GM19468 (cell line): ENCODE results near the gene ISL1.

Experiments
- ATAC-seq: cut with Tn5 transposase; IDR thresholded peaks from one replicate; pipeline ENCODE4 v1.9.1; 2021; ENCODE audit warnings: mild to moderate bottlenecking, moderate library complexity, moderate number of reproducible peaks; ENCODE audit not compliant: unreplicated experiment; ENCODE audit errors: extremely low read depth

Gene ISL1

DNA sequence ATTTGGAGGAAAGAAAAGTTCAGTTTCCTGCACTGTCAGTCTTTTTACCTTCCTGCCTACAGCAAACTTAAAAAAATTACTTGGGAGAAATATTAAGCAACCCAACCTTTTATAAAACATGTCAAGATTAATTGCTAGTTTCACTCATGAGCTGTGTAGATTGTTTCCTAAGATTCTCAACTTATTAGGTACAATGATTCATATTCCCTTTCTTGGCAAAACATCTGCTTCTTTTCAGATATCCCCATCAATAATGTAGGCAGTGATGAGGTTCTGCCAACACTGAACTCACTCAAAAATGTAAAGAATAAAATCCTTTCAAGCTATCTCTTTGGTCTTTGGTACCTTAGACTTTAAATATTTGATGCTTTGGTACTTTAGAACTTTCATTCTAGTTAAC lies 56.0 kb downstream of the ISL1 start:
- no peak for ATAC-seq
